GM10248 (cell line): ENCODE measurements around the gene TMEM238.

Experiments
- CTCF ChIA-PET: fragments of 300-600 bp; sonication (Branson Sonifier 250); formaldehyde crosslinking; extraction: SDS; loops from one replicate; lab custom pipeline; 2021; ENCODE audit warnings: antibody characterized with exemption; lab: Yijun Ruan, JAX
- POLR2A ChIA-PET: fragments of 350-650 bp; sonication (Branson Sonifier 250); formaldehyde crosslinking; extraction: SDS; loops from one replicate; lab custom pipeline; 2020; ENCODE audit warnings: antibody characterized with exemption; lab: Yijun Ruan, JAX
- DNase-seq: peaks from one replicate; pipeline ENCODE4 v3.0.0; 2012; ENCODE audit errors: extremely low spot score
- TF ChIP-seq, protein P1 (sequence below): IDR thresholded peaks from 2 replicates; pipeline ENCODE4 v1.5.1; 2012; ENCODE audit warnings: mild to moderate bottlenecking, low read depth; ENCODE audit errors: extremely low read depth, missing control alignments, control extremely low read depth

The TMEM238 gene

DNA sequence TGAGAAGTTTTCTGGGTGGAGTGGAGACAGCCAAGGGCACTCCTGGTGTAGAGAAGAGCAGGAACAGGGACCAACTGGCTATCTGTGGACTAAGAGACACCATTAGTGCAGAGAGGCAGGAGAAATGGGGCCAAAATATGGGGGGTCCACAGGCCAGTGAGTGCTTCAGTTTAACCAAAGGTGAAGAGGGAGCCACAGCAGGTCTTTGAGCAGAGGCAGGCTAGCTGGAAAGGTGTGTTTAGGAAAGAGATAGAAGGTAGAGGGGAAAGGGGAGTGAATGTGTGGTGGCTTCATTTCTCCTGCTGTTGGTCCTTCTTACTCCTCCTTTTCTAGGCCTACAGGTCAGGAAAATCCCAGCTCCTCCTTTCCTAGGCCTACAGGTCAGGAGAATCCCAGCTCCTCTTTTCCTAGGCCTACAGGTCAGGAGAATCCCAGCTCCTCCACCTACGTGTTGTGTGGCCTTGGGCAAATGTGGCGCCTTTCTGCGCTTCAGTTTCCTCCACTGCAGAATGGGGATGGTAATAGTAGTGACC lies 1.5 kb downstream of the TMEM238 start:
- POLR2A ChIA-PET: no interaction called here
- TF ChIP-seq, protein P1, sequence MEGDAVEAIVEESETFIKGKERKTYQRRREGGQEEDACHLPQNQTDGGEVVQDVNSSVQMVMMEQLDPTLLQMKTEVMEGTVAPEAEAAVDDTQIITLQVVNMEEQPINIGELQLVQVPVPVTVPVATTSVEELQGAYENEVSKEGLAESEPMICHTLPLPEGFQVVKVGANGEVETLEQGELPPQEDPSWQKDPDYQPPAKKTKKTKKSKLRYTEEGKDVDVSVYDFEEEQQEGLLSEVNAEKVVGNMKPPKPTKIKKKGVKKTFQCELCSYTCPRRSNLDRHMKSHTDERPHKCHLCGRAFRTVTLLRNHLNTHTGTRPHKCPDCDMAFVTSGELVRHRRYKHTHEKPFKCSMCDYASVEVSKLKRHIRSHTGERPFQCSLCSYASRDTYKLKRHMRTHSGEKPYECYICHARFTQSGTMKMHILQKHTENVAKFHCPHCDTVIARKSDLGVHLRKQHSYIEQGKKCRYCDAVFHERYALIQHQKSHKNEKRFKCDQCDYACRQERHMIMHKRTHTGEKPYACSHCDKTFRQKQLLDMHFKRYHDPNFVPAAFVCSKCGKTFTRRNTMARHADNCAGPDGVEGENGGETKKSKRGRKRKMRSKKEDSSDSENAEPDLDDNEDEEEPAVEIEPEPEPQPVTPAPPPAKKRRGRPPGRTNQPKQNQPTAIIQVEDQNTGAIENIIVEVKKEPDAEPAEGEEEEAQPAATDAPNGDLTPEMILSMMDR: no peak
- CTCF ChIA-PET: interaction anchor here (1.6 to 3.1 kb wide), 6 partner anchors 22 to 121 kb away, joined by 3 to 19 read pairs (median 8); partner anchors contain the start of genes KMT5C and UBE2S
- no peak for DNase-seq

DNA sequence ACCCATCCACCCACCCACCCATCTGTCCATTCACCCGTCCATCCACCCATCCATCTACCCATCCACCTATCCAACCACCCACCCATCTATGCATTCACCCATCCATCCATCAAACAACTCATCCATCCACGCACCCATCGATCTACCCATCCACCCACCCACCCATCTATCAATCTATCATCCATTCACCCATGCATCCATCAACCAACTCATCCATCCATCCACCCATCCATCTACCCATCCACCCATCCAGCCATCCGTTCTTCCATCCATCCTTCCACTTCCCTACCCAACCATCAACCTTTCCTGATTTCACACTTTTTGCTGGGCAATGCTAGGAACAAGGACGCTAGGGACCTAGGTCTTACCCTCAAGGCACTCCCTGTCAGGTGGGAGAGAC lies 2.1 kb downstream of the TMEM238 start:
- DNase-seq: no peak
- TF ChIP-seq, protein P1: no peak
- CTCF ChIA-PET: no interaction called here
- POLR2A ChIA-PET: no interaction called here

DNA sequence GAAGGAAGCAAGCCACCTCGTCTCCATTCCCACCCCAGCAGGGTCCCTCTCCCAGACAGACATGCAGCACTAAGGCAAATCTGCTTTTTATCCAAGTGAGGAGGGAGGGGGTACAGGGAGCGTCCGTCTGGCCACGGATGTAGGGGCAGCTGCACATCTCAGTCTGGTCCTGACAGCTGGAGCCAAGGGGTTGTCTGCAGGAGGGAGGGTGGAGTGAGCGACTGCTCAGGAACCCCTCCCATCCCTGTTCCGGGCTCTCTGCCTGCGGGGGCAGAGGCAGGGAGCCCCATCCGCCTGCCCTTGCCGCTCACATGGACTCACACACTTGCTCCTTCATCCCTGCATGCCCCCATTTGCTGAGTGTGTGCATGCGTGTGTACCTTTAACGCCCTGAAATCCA lies 4.9 kb downstream of the TMEM238 start:
- TF ChIP-seq, protein P1: no peak
- ChIA-PET CTCF (interaction anchor here (1.4 kb wide), 1 partner anchor 77 kb away, joined by 5 read pairs; no protein-coding TSS in a partner anchor), POLR2A (no interaction called here)
- DNase-seq: no peak

DNA sequence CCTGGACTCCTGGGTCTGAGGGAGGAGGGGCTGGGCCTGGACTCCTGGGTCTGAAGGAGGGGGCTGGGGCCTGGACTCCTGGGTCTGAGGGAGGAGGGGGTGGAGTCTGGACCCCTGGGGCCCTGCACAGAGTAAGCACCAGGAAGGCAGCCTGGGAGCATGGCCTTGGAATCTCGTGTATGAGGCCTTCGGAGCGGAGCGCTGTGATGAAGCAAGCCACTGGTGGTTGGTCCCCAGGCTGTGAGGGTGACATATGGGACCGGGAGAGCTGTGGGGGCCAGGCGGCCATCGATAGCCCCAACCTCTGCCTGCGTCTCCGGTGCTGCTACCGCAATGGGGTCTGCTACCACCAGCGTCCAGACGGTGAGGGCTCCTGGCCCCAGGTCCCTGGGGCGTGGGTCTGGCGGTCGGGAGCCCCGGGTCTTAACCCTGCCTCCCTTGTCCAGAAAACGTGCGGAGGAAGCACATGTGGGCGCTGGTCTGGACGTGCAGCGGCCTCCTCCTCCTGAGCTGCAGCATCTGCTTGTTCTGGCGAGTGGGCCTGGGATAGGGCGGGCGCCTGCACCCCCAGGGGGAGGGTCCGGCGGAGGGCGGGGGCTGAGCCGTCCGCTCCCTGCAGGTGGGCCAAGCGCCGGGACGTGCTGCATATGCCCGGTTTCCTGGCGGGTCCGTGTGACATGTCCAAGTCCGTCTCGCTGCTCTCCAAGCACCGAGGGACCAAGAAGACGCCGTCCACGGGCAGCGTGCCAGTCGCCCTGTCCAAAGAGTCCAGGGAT lies 6.5 kb downstream of the TMEM238 start:
- TF ChIP-seq, protein P1: no peak
- ChIA-PET POLR2A (no interaction called here), CTCF (no interaction called here)
- DNase-seq: no peak

DNA sequence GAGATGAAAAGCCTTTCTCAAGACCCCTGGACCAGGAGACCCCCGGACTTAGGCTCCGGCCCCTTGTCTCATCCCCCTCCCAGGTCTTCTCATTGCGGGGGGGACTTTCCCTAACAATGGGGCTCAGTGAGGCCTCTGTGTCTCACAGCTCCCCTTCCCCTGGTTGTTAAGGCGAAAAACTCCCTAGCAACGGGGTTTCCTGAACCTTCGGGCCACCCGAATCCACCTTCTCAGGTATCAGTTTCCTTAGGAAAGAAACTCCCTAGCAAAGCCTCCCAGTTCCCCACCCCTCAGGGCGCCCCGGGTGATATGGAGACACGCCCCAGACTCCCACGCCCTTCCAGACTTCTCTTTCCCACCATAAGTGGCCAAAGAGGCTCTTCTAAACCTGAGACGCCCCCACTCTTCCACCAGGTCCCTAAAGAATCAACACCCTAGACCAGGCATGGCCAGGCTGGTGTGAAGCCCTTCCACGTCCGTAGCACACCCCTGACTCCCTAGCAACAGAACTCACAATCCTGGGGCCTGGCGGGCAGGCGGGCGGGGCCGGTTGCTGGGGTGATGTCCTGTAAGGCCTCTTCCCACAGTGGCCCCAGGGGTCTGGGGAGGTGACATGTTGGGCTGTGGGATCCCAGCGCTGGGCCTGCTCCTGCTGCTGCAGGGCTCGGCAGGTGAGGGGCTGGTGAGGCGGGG lies 7.7 kb downstream of the TMEM238 start, which contains the start of gene TMEM190:
Gene TMEM190, plus strand, starts transcription at position 586 of the 693 bp plus-strand sequence. Its CDS starts 28 bp downstream, at position 614.
- no peak for DNase-seq
- TF ChIP-seq, protein P1: no peak
- POLR2A ChIA-PET: no interaction called here
- CTCF ChIA-PET: interaction anchor here (1.7 kb wide), 1 partner anchor 75 kb away, joined by 7 read pairs; no protein-coding TSS in a partner anchor
